Measurements from ENCODE around the gene RSPO4. TPM values are rescaled to one million over a fixed set of nuclear protein-coding genes. Genes with fewer than 3 reads are reported as not detected.

Gene RSPO4
- total RNA-seq, 2 donors from 2014 or later = 3.8 to 7.6 TPM

DNA sequence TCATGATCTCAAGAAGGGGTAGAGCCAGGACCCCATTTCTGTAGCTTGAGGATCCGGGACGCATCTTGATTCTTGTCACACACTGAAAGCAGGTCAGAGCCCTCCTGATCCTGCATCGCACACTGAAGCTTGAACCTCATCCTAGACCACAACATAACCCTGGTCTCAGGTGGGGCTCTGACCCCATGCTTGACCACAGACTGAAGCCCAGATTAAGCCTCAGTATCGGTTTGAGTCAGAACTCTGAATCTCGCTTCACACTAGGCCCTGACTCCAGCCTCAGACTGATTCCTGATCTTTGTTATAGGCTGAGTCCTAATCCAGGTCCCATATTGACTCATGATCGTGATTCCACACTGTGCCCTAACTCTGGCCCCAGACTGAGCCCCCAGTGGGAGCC is 8.5 kb upstream of the RSPO4 start:
- H3K4me3 Mint-ChIP-seq = no peak overlapping the region
- H3K27me3 Mint-ChIP-seq (ENCODE audit: insufficient read depth) = peaks cover 12% of the 10 kb centered on the region
- Histone ChIP-seq H3K27ac (ENCODE audit: low read depth, low read length) (no peak overlapping the region), H3K36me3 (ENCODE audit: control insufficient read depth, insufficient read depth, low read length) (no peaks in the 10 kb centered on the region), H3K27me3 (ENCODE audit: control insufficient read depth, insufficient read depth, low read length, poor library complexity, severe bottlenecking) (no peaks in the 10 kb centered on the region), H3K9ac (ENCODE audit: extremely low read depth, low read length, poor library complexity, severe bottlenecking) (no peak overlapping the region), H3K9me3 (ENCODE audit: control insufficient read depth, low read length) (no peaks in the 10 kb centered on the region), H3K4me1 (ENCODE audit: control insufficient read depth, insufficient read depth, low read length) (no peaks in the 10 kb centered on the region), H3K4me3 (ENCODE audit: low read length) (no peak overlapping the region)
- H3K4me1 Mint-ChIP-seq = no peaks in the 10 kb centered on the region
- TF ChIP-seq, protein P1, sequence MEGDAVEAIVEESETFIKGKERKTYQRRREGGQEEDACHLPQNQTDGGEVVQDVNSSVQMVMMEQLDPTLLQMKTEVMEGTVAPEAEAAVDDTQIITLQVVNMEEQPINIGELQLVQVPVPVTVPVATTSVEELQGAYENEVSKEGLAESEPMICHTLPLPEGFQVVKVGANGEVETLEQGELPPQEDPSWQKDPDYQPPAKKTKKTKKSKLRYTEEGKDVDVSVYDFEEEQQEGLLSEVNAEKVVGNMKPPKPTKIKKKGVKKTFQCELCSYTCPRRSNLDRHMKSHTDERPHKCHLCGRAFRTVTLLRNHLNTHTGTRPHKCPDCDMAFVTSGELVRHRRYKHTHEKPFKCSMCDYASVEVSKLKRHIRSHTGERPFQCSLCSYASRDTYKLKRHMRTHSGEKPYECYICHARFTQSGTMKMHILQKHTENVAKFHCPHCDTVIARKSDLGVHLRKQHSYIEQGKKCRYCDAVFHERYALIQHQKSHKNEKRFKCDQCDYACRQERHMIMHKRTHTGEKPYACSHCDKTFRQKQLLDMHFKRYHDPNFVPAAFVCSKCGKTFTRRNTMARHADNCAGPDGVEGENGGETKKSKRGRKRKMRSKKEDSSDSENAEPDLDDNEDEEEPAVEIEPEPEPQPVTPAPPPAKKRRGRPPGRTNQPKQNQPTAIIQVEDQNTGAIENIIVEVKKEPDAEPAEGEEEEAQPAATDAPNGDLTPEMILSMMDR (conservative IDR thresholded peaks at IDR 0.05) = no peak
- no peak overlapping the region for H3K27ac Mint-ChIP-seq
- no peak for DNase-seq
- 93 to 96% methylated on average over 4 to 6 of the region's 6 CpGs for WGBS, 2 experiments (ENCODE audit: insufficient coverage in 1 of 2, insufficient read length in 1 of 2)
- no peaks in the 10 kb centered on the region for H3K9me3 Mint-ChIP-seq
- no peaks in the 10 kb centered on the region for H3K36me3 Mint-ChIP-seq (ENCODE audit: low read depth)

DNA sequence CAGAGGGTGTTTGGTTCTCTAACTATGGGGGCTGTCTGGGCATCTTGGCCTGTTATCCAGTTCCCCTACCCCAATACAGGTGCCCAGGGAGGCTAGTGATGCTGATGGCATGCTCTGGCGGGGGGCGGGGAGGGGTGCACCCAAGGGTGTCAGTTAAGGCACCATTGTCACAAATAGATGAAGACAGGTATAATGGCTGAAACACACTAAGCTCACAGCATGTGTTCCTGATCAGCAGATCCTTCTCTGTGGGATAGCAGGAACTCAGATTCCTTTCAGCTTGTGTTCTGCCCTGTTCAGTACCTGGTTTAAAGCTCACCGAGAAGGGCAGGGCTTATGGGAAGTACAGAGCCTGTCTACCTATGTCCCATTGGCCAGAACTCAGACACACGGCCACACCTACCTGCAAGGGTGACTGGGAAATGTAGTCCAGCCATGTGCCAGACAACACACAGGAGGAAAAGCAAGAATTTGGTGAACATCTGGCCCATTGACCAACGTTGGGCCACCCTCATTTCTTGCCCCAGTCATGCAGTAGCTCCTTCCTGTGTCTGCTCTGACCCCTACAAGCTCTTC is 3.4 kb upstream of the RSPO4 start:
- Histone ChIP-seq H3K9me3 (ENCODE audit: control insufficient read depth, low read length) (no peaks in the 10 kb centered on the region), H3K4me1 (ENCODE audit: control insufficient read depth, insufficient read depth, low read length) (peaks cover 2% of the 10 kb centered on the region), H3K4me3 (ENCODE audit: low read length) (no peak overlapping the region), H3K9ac (ENCODE audit: extremely low read depth, low read length, poor library complexity, severe bottlenecking) (no peak overlapping the region), H3K27ac (ENCODE audit: low read depth, low read length) (no peak overlapping the region), H3K27me3 (ENCODE audit: control insufficient read depth, insufficient read depth, low read length, poor library complexity, severe bottlenecking) (peaks cover 24% of the 10 kb centered on the region), H3K36me3 (ENCODE audit: control insufficient read depth, insufficient read depth, low read length) (no peaks in the 10 kb centered on the region)
- H3K9me3 Mint-ChIP-seq = no peaks in the 10 kb centered on the region
- no peaks in the 10 kb centered on the region for H3K36me3 Mint-ChIP-seq (ENCODE audit: low read depth)
- TF ChIP-seq, protein P1 (conservative IDR thresholded peaks at IDR 0.05) = no peak
- peak; percentile 91 for DNase-seq
- WGBS, 2 experiments (ENCODE audit: insufficient coverage in 1 of 2, insufficient read length in 1 of 2) = 40 to 61% methylated on average over 3 to 5 of the region's 5 CpGs
- H3K27me3 Mint-ChIP-seq (ENCODE audit: insufficient read depth) = peaks cover 27% of the 10 kb centered on the region
- H3K4me3 Mint-ChIP-seq = no peak overlapping the region
- no peak overlapping the region for H3K27ac Mint-ChIP-seq
- peaks cover 19% of the 10 kb centered on the region for H3K4me1 Mint-ChIP-seq

DNA sequence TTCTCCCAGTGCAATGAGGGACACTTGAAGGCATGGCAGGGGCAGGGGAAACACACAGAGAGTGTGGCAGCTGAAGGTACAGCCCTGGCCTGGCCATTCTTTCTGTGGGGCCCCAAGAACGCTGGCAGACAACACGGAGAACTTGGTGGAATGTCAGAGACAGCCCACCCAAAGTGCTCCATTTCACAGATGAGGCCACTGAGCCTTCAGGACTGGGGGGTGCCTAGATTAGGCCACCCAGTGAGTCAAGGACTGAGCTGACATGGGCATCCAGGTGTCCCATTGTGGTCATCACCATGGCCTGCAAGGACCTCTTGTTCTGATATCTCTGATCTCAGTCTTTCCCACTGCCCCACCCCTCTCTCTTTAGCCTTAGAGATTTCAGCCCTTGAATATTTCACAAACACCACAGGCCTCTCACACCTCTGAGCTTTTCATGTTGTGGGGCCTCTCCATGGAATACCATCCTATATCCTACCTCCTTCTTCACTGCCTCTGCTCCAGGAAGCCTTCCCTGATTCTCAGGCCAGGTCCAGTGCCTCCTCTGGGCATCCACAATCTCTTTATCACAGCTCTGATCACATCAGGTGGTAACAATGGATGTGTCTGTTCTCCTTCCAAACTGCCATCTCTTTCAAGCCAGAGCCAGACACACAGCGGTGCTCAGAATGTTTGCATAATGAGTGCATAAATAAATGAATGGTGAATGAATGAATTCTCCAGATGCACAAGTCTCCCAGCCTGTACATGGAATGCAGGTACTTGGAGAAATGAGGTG is 2.0 kb upstream of the RSPO4 start:
- Histone ChIP-seq H3K27me3 (ENCODE audit: control insufficient read depth, insufficient read depth, low read length, poor library complexity, severe bottlenecking) (peaks cover 27% of the 10 kb centered on the region), H3K9ac (ENCODE audit: extremely low read depth, low read length, poor library complexity, severe bottlenecking) (no peak overlapping the region), H3K36me3 (ENCODE audit: control insufficient read depth, insufficient read depth, low read length) (no peaks in the 10 kb centered on the region), H3K27ac (ENCODE audit: low read depth, low read length) (no peak overlapping the region), H3K4me3 (ENCODE audit: low read length) (no peak overlapping the region), H3K4me1 (ENCODE audit: control insufficient read depth, insufficient read depth, low read length) (peaks cover 2% of the 10 kb centered on the region), H3K9me3 (ENCODE audit: control insufficient read depth, low read length) (no peaks in the 10 kb centered on the region)
- H3K4me3 Mint-ChIP-seq = no peak overlapping the region
- peaks cover 19% of the 10 kb centered on the region for H3K4me1 Mint-ChIP-seq
- DNase-seq = peak; percentile 67
- WGBS, 2 experiments (ENCODE audit: insufficient coverage in 1 of 2, insufficient read length in 1 of 2) = 83 to 92% methylated on average over 3 of the region's 3 CpGs
- no peaks in the 10 kb centered on the region for H3K9me3 Mint-ChIP-seq
- TF ChIP-seq, protein P1 (conservative IDR thresholded peaks at IDR 0.05) = no peak
- H3K27me3 Mint-ChIP-seq (ENCODE audit: insufficient read depth) = peaks cover 35% of the 10 kb centered on the region
- no peaks in the 10 kb centered on the region for H3K36me3 Mint-ChIP-seq (ENCODE audit: low read depth)
- H3K27ac Mint-ChIP-seq = no peak overlapping the region

All from endodermal cell (in vitro differentiated cells).